ENCODE measurements around the gene P4HB.

Gene P4HB

GRCh38 chr17:81808778-81809555, 51.4 kb downstream of the P4HB start:
- DNase-seq: peak; percentile 20

DNA sequence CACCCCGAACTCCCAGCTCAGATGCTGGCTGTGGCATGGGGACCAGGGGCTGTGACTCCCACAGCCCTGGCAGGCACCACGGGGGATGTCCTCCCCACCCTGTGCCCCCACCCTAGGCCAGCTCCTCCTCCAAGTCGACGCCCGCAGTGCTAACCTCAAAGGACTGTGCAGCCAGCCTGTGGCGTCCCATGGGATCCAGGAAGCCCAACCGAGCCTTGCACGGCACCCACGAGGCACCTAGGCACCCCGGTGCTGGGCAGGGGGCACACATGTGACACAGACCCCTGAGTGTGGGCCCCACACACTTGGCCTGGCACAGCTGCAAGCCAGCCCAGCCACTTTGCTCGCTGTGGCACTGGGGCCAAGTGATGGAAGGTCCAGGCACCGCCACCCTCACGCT, 52.5 kb downstream of the P4HB start:
- no peak for DNase-seq

- DNase-seq: no peak
Measured at GRCh38 chr17:81807210-81807719, 53.1 kb downstream of the P4HB start.

- DNase-seq: peak; percentile 43
Measured at GRCh38 chr17:81806461-81807209, 53.7 kb downstream of the P4HB start.

- DNase-seq: no peak
Measured at GRCh38 chr17:81805707-81806460, 54.5 kb downstream of the P4HB start.

DNA sequence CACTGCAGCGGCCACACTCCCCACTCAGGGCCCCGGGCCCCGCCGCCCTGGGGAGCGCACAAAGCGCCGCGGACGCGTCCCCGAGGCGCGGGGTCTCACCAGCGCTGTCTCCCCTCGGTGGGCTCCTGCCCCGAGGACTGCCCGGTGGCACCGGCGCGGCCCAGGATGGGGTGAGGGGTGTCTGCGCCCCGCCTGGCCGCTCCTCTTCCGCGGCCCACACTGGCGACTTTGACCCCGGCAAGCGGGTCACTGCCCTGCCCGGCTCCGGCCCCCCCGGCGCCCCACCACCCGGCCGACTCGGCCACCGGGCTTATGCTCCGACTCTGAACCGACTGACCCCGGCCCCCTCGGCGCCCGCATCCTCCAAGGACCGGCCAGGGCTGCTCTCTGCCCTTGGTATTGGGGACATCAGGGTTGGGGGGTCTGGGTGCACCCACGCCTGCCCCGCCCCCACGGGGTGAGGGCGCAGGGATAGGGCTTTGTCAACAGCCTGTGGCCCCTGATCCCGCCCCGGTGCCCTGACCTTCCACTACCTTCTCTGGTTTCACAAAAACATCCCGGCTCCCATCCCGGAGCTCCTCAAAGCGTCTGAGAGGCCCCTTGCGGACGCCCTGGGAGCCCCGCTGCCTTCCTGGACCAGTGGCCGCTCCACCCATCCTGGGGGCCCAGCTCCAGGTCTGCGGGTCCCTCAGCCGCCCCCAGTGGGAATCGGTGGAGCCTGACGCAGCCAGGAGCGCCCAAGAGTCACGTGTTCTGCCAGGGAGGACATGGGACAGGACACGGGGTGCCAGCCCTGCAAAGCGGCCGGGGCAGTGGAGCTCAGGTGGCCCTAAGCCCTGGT, 55.6 kb downstream of the P4HB start:
- DNase-seq: no peak

- no peak for DNase-seq
Measured at GRCh38 chr17:81803728-81804558, 56.4 kb downstream of the P4HB start, which contains the start of gene GCGR. Gene GCGR, plus strand, starts transcription at chr17:81804150. Its CDS starts 4,869 bp downstream, at chr17:81809019.

GRCh38 chr17:81802856-81803643, 57.3 kb downstream of the P4HB start:
- no peak for DNase-seq

GRCh38 chr17:81802048-81802758, 58.1 kb downstream of the P4HB start:
- DNase-seq: no peak

- no peak for DNase-seq
Measured at GRCh38 chr17:81801327-81801726, 59.0 kb downstream of the P4HB start.

DNA sequence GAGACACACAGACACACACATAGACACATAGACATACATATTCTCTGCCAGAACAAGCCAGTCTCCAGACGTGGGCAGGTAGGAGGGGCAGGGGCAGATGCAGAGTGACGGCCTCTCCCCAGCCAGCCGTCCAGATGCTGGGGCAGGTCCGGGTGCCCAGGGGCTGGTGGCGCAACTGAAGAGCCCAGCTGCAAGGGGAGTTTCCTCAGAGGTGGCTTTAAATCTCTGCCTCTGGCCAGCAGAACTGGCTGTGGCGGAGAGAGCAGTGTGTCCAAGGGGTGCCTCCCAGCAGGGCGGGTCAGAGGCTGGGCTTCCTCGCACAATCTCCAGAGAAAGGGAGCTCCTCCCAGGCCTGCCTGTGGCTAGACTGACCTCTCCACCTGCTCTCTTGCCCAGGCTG, 65.8 kb downstream of the P4HB start:
- peak; percentile 31 for DNase-seq

DNA sequence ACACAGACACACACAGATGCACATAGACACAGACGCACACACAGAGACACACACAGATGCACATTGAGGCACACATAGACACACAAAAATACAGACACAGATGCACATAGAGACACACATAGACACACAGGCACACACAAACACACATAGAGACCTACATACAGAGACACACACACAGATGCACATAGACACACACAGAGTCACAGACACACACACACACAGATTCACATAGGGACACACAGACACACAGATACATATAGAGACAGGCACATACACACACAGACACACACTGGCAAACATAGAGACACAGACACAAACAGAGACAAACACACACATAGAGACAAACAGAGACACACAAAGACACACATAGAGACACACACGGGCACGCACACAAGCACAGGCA, 66.3 kb downstream of the P4HB start:
- no peak for DNase-seq

All from OCI-M1 (cell line).